GM19025 (cell line): ENCODE measurements around the gene FAM131A.

ENCODE experiments used
- ATAC-seq: cut with Tn5 transposase; IDR thresholded peaks from one replicate; pipeline ENCODE4 v1.9.1; 2021; ENCODE audit warnings: mild to moderate bottlenecking, low read depth, moderate library complexity; ENCODE audit not compliant: unreplicated experiment

Gene FAM131A

DNA sequence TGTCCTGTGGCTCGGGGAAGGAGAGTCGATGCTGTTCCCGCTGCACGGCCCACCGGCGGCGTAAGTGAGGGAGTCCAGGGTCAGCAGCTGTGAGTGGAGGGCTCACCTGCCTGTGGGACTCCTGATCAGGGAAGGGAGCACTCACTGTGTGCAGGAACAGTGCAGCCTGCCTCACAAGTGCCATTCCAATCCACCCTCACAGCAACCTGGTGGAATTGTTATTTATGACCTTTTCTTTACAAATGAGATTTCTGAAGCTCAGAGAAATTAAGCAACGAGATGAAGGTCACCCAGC is 51.5 kb downstream of the FAM131A start:
- ATAC-seq: no peak

- ATAC-seq: no peak
These were observed 52.0 kb downstream of the FAM131A start for GRCh38 chr3:184389384-184389783.

- no peak for ATAC-seq
These were observed 52.6 kb downstream of the FAM131A start for GRCh38 chr3:184389935-184390528.

GRCh38 chr3:184391266-184391665 is 53.9 kb downstream of the FAM131A start:
- no peak for ATAC-seq

DNA sequence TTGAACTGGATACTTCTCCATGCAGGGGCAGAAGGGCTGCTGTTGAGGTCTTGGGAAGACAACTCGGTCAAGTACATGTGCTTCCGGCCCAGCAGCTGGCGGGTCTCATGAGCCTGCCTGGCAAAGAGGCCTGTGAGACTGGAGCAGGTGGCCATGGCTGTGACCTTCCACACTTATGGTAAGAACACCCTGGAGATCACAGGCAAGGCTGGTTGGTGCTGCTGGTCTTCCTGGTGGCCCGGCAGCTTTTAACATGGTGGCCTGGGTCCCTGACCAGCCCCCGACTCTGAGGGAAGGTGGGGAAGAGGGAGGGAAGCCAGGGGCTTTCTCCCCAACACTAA is 57.9 kb downstream of the FAM131A start:
- ATAC-seq: no peak
